Measurements from ENCODE around the gene ZC3H15. TPM values are rescaled to one million over a fixed set of nuclear protein-coding genes. Genes with fewer than 3 reads are reported as not detected.

ZC3H15 gene
- polyA plus RNA-seq, 2 of the 4 experiments (the other 2 are of a cell fraction) = 99.2 to 191 TPM

GRCh38 chr2:186516396-186516795 is 30.3 kb downstream of the ZC3H15 start:
- no peak overlapping the region for H3K4me3 ChIP-seq
- POLR2A ChIA-PET = interaction anchor here (1.7 kb wide), 1 partner anchor 73 kb away, joined by 4 read pairs; the partner anchor contains the start of gene ITGAV
- no peak overlapping the region for H3K4me2 ChIP-seq
- TF ChIP-seq CTCF (IDR thresholded peaks at IDR 0.05) (no peak), MAFK (IDR thresholded peaks at IDR 0.05; ENCODE audit: partially characterized antibody) (no peak), FOSL2 (IDR thresholded peaks at IDR 0.05) (no peak), FOSL2 (CRISPR knock-in tag; IDR thresholded peaks at IDR 0.05) (no peak), TP53 (CRISPR knock-in tag; IDR thresholded peaks at IDR 0.05) (no peak), ZSCAN20 (CRISPR knock-in tag; IDR thresholded peaks at IDR 0.05) (no peak), BCL3 (IDR thresholded peaks at IDR 0.05) (no peak), KDM1A (IDR thresholded peaks at IDR 0.05; ENCODE audit: low read depth) (no peak), EHMT2 (IDR thresholded peaks at IDR 0.05; ENCODE audit: low read depth) (no peak), ZNF302 (CRISPR knock-in tag; IDR thresholded peaks at IDR 0.05) (no peak), MAX (IDR thresholded peaks at IDR 0.05) (no peak), MAZ (IDR thresholded peaks at IDR 0.05; ENCODE audit: borderline replicate concordance, low read depth, low read length) (no peak), KDM5A (IDR thresholded peaks at IDR 0.05) (no peak), JUNB (IDR thresholded peaks at IDR 0.05) (no peak), CHD2 (IDR thresholded peaks at IDR 0.05; ENCODE audit: low read length, partially characterized antibody) (no peak), HOXB5 (CRISPR knock-in tag; IDR thresholded peaks at IDR 0.05) (no peak), POLR2AphosphoS2 (conservative IDR thresholded peaks at IDR 0.05; ENCODE audit: low read length) (no peak), HMGXB4 (CRISPR knock-in tag; IDR thresholded peaks at IDR 0.05; ENCODE audit: borderline replicate concordance) (no peak)
- peaks cover 31% of the 10 kb centered on the region for H3K4me1 ChIP-seq
- 79% methylated on average over 1 of the region's 1 CpG for WGBS (ENCODE audit: missing lambda C conversion rate)
- FAIRE-seq (no peak), DNase-seq (ENCODE audit: low read depth in 1 of 2, low spot score in 1 of 2) (no peak), ATAC-seq (no peak)
- CTCF ChIA-PET = interaction anchor here (0.8 to 1.5 kb wide), 3 partner anchors 81 to 126 kb away, joined by 3 to 4 read pairs (median 3); no protein-coding TSS in a partner anchor
- no peak overlapping the region for H3K27ac ChIP-seq
- no peaks in the 10 kb centered on the region for H3K9me3 ChIP-seq

GRCh38 chr2:186517090-186517489 is 31.0 kb downstream of the ZC3H15 start:
- FAIRE-seq = no peak

More at GRCh38 chr2:186517090-186517489, 31.0 kb downstream of the ZC3H15 start:
- ChIA-PET POLR2A (interaction anchor here (1.7 kb wide), 1 partner anchor 73 kb away, joined by 4 read pairs; the partner anchor contains the start of gene ITGAV), CTCF (interaction anchor here (0.8 to 3.0 kb wide), 4 partner anchors 13 to 125 kb away, joined by 3 to 13 read pairs (median 4); no protein-coding TSS in a partner anchor)
- TF ChIP-seq MAFK (IDR thresholded peaks at IDR 0.05; ENCODE audit: partially characterized antibody) = peak; percentile 46
- no peak for TF ChIP-seq POLR2AphosphoS2 (conservative IDR thresholded peaks at IDR 0.05; ENCODE audit: low read length)
- TF ChIP-seq MYC (IDR thresholded peaks at IDR 0.05; ENCODE audit: borderline replicate concordance, low read length) = no peak
- TF ChIP-seq ZSCAN20 (CRISPR knock-in tag; IDR thresholded peaks at IDR 0.05) = no peak
- TF ChIP-seq ELK1 (IDR thresholded peaks at IDR 0.05; ENCODE audit: low read depth, low read length) = no peak
- no peak for TF ChIP-seq ZFP36 (IDR thresholded peaks at IDR 0.05; ENCODE audit: borderline replicate concordance, partially characterized antibody)
- TF ChIP-seq CBX2 (IDR thresholded peaks at IDR 0.05; ENCODE audit: borderline replicate concordance, low read depth) = no peak
- TF ChIP-seq RAD21 (conservative IDR thresholded peaks at IDR 0.05 in 1 of 2, IDR thresholded peaks at IDR 0.05 in 1 of 2) = no peak
- TF ChIP-seq JUN (IDR thresholded peaks at IDR 0.05) = no peak
- Histone ChIP-seq H3K4me3 (no peak overlapping the region), H3K4me2 (no peak overlapping the region), H3K27ac (no peak overlapping the region), H3K4me1 (peaks cover 31% of the 10 kb centered on the region), H3K9me3 (no peaks in the 10 kb centered on the region)
- DNase-seq (ENCODE audit: low read depth in 1 of 2, low spot score in 1 of 2) (no peak), ATAC-seq (no peak)

All from A549 (cell line).